ENCODE results near the gene SCFD2.

The SCFD2 gene

GRCh38 chr4:52869656-52870055 is 496.2 kb downstream of the SCFD2 start:
- Histone ChIP-seq H3K4me2 (ENCODE audit: low read length) (no peak overlapping the region), H2AFZ (ENCODE audit: low read depth, low read length) (no peak overlapping the region), H3K9me3 (ENCODE audit: insufficient read depth, low read length) (no peaks in the 10 kb centered on the region), H3K27me3 (ENCODE audit: low read depth, low read length) (no peaks in the 10 kb centered on the region), H3K4me3 (ENCODE audit: low read length) (no peak overlapping the region), H4K20me1 (ENCODE audit: insufficient read depth, low read length) (no peaks in the 10 kb centered on the region), H3K4me1 (ENCODE audit: low read length) (no peaks in the 10 kb centered on the region), H3K9ac (ENCODE audit: low read length) (no peak overlapping the region), H3K27ac (ENCODE audit: low read length) (no peak overlapping the region), H3K36me3 (replicated peaks; ENCODE audit: low read depth, low read length) (no peaks in the 10 kb centered on the region), H3K79me2 (ENCODE audit: low read length) (no peaks in the 10 kb centered on the region)
- TF ChIP-seq CTCF (IDR thresholded peaks at IDR 0.05; ENCODE audit: low read depth, low read length) = no peak
- TF ChIP-seq EZH2phosphoT487 (IDR thresholded peaks at IDR 0.05; ENCODE audit: low read depth) = no peak

DNA sequence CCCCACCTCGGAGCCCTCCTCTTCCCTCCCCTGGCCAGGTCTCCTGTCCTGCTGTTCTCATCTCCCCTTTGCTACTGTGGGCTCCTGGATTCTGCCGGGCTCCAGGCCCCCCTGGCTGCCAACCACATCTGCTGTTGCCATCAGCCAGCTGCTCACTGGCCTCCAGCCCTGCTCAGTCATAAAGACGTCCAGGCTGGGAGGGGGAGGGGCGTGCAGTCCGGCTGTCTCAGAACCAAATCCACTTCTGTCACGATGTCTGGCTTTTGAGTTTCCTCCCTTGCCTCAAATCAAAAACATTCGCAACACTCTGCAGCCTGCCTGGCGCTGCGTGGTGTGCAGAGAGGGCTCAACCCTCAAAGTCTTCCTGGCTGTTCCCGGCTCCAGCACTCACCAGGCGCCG is 496.7 kb downstream of the SCFD2 start:
- no peak overlapping the region for H3K4me2 ChIP-seq (ENCODE audit: low read length)
- H4K20me1 ChIP-seq (ENCODE audit: insufficient read depth, low read length) = no peaks in the 10 kb centered on the region
- H3K4me1 ChIP-seq (ENCODE audit: low read length) = no peaks in the 10 kb centered on the region
- H3K27ac ChIP-seq (ENCODE audit: low read length) = no peak overlapping the region
- H2AFZ ChIP-seq (ENCODE audit: low read depth, low read length) = no peak overlapping the region
- no peak overlapping the region for H3K4me3 ChIP-seq (ENCODE audit: low read length)
- no peak overlapping the region for H3K9ac ChIP-seq (ENCODE audit: low read length)
- no peaks in the 10 kb centered on the region for H3K9me3 ChIP-seq (ENCODE audit: insufficient read depth, low read length)
- no peaks in the 10 kb centered on the region for H3K79me2 ChIP-seq (ENCODE audit: low read length)
- no peak for TF ChIP-seq CTCF (IDR thresholded peaks at IDR 0.05; ENCODE audit: low read depth, low read length)
- TF ChIP-seq EZH2phosphoT487 (IDR thresholded peaks at IDR 0.05; ENCODE audit: low read depth) = no peak
- H3K27me3 ChIP-seq (ENCODE audit: low read depth, low read length) = no peaks in the 10 kb centered on the region
- no peaks in the 10 kb centered on the region for H3K36me3 ChIP-seq (replicated peaks; ENCODE audit: low read depth, low read length)

GRCh38 chr4:52868133-52868532 is 497.7 kb downstream of the SCFD2 start:
- no peak for TF ChIP-seq EZH2phosphoT487 (IDR thresholded peaks at IDR 0.05; ENCODE audit: low read depth)
- TF ChIP-seq CTCF (IDR thresholded peaks at IDR 0.05; ENCODE audit: low read depth, low read length) = no peak
- Histone ChIP-seq H3K9me3 (ENCODE audit: insufficient read depth, low read length) (no peaks in the 10 kb centered on the region), H3K27ac (ENCODE audit: low read length) (no peak overlapping the region), H3K9ac (ENCODE audit: low read length) (no peak overlapping the region), H3K4me1 (ENCODE audit: low read length) (no peaks in the 10 kb centered on the region), H3K27me3 (ENCODE audit: low read depth, low read length) (no peaks in the 10 kb centered on the region), H4K20me1 (ENCODE audit: insufficient read depth, low read length) (no peaks in the 10 kb centered on the region), H3K79me2 (ENCODE audit: low read length) (no peaks in the 10 kb centered on the region), H3K4me2 (ENCODE audit: low read length) (no peak overlapping the region), H3K4me3 (ENCODE audit: low read length) (no peak overlapping the region), H2AFZ (ENCODE audit: low read depth, low read length) (no peak overlapping the region), H3K36me3 (replicated peaks; ENCODE audit: low read depth, low read length) (no peaks in the 10 kb centered on the region)

DNA sequence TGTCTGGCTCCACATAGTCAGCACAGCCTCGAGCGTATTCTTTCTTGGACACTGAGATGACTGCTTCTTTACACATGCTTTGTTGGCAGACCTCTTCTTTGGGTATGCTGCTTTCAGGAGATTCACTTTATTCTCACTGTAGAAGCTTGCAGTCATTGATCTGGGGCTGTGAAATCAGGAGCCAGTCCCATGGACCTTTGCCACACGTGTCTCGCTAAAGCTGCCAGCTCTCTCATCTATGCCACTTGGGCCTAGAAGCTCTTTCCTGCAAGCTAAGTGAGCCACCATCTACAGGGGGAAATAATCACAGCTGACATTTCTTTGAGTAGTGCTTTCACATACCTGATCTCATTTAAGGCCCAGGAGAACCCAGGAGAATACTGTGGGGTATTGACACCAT is 498.7 kb downstream of the SCFD2 start:
- Histone ChIP-seq H3K4me1 (ENCODE audit: low read length) (no peaks in the 10 kb centered on the region), H3K4me3 (ENCODE audit: low read length) (no peak overlapping the region), H3K27ac (ENCODE audit: low read length) (no peak overlapping the region), H4K20me1 (ENCODE audit: insufficient read depth, low read length) (no peaks in the 10 kb centered on the region), H3K9me3 (ENCODE audit: insufficient read depth, low read length) (no peaks in the 10 kb centered on the region), H3K4me2 (ENCODE audit: low read length) (no peak overlapping the region), H3K79me2 (ENCODE audit: low read length) (no peaks in the 10 kb centered on the region), H2AFZ (ENCODE audit: low read depth, low read length) (no peak overlapping the region), H3K9ac (ENCODE audit: low read length) (no peak overlapping the region), H3K36me3 (replicated peaks; ENCODE audit: low read depth, low read length) (no peaks in the 10 kb centered on the region), H3K27me3 (ENCODE audit: low read depth, low read length) (no peaks in the 10 kb centered on the region)
- TF ChIP-seq EZH2phosphoT487 (IDR thresholded peaks at IDR 0.05; ENCODE audit: low read depth) (no peak), CTCF (IDR thresholded peaks at IDR 0.05; ENCODE audit: low read depth, low read length) (no peak)
